ENCODE data around the gene SPP1.
A peak's percentile ranks its signal among the peaks of the same experiment; 100 is the strongest.
"Not testable (repeated sequence)": the region's sequence is repeated elsewhere in the genome, so short reads cannot be mapped to it uniquely, and the experiment has no call there.

Gene SPP1

GRCh38 chr4:87999191-87999691 is 23.7 kb downstream of the SPP1 start:
- DNase-seq: not testable (repeated sequence)

GRCh38 chr4:88001871-88002270 is 26.4 kb downstream of the SPP1 start:
- no peak for DNase-seq

GRCh38 chr4:88002786-88003185 is 27.3 kb downstream of the SPP1 start:
- no peak for DNase-seq

- no peak for DNase-seq
Observed at GRCh38 chr4:88003261-88003660, 27.7 kb downstream of the SPP1 start.

GRCh38 chr4:88005076-88005475 is 29.6 kb downstream of the SPP1 start:
- DNase-seq: no peak

- no peak for DNase-seq
Observed at GRCh38 chr4:88005946-88006345, 30.4 kb downstream of the SPP1 start.

- DNase-seq: no peak
Observed at GRCh38 chr4:88006956-88007303, 31.4 kb downstream of the SPP1 start.

- DNase-seq: peak; percentile 14
Observed at GRCh38 chr4:88007304-88008121, 32.0 kb downstream of the SPP1 start, which contains the start of gene PKD2. Gene PKD2 (plus strand): TSS chr4:88007635. CDS start chr4:88007734, 99 bp downstream.

- no peak for DNase-seq
Observed at GRCh38 chr4:88008122-88008742, 32.7 kb downstream of the SPP1 start.

GRCh38 chr4:88008743-88009171 is 33.2 kb downstream of the SPP1 start:
- DNase-seq: no peak

- no peak for DNase-seq
Observed at GRCh38 chr4:88009871-88010270, 34.4 kb downstream of the SPP1 start.

- DNase-seq: no peak
Observed at GRCh38 chr4:88010966-88011365, 35.5 kb downstream of the SPP1 start.

- no peak for DNase-seq
Observed at GRCh38 chr4:88012647-88013046, 37.1 kb downstream of the SPP1 start.

GRCh38 chr4:88014386-88014905 is 38.9 kb downstream of the SPP1 start:
- no peak for DNase-seq

GRCh38 chr4:88015659-88016295 is 40.3 kb downstream of the SPP1 start:
- no peak for DNase-seq

GRCh38 chr4:88017516-88018297 is 42.2 kb downstream of the SPP1 start:
- no peak for DNase-seq

GRCh38 chr4:88018466-88018865 is 43.0 kb downstream of the SPP1 start:
- no peak for DNase-seq

GRCh38 chr4:88021824-88022223 is 46.3 kb downstream of the SPP1 start:
- DNase-seq: no peak

GRCh38 chr4:88022289-88022688 is 46.8 kb downstream of the SPP1 start:
- no peak for DNase-seq

GRCh38 chr4:88025868-88026661 is 50.6 kb downstream of the SPP1 start:
- not testable (repeated sequence) for DNase-seq
